D721Med (cell line): ENCODE results near the gene GLOD5.

Source experiments
- DNase-seq: peaks from one replicate; pipeline ENCODE4 v3.0.0; 2011; ENCODE audit warnings: low spot score; ENCODE audit not compliant: insufficient read length
- FAIRE-seq: peaks from 2 replicates; lab custom pipeline; 2011; peaks lifted over from hg19 to GRCh38; lab: Jason Lieb, UNC
- TF ChIP-seq, protein P1 (sequence below): IDR thresholded peaks from 2 replicates; pipeline ENCODE4 v1.5.1; 2012; ENCODE audit warnings: mild to moderate bottlenecking, control low read depth; ENCODE audit not compliant: insufficient read depth; ENCODE audit errors: missing control alignments

GLOD5 gene

DNA sequence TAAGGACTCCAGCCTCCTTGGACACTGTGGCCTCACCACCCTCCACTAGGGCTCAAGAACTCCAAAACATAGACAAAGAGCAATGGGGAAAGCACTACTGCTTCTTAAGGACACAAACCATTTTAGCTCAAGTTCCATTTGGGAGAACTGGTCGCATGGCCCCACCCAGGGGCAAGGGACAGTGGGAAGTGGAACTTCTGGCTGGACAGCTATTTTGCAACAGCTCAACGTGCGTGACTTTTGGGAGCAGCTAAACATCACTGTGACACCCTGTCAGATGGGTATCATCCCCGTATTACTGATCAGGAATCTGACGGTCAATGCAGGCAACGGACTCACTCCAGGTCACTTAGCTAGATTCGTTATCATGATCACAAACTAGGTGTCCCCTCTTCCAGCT, 9.0 kb upstream of the GLOD5 start:
- FAIRE-seq: no peak
- no peak for DNase-seq
- TF ChIP-seq, protein P1, sequence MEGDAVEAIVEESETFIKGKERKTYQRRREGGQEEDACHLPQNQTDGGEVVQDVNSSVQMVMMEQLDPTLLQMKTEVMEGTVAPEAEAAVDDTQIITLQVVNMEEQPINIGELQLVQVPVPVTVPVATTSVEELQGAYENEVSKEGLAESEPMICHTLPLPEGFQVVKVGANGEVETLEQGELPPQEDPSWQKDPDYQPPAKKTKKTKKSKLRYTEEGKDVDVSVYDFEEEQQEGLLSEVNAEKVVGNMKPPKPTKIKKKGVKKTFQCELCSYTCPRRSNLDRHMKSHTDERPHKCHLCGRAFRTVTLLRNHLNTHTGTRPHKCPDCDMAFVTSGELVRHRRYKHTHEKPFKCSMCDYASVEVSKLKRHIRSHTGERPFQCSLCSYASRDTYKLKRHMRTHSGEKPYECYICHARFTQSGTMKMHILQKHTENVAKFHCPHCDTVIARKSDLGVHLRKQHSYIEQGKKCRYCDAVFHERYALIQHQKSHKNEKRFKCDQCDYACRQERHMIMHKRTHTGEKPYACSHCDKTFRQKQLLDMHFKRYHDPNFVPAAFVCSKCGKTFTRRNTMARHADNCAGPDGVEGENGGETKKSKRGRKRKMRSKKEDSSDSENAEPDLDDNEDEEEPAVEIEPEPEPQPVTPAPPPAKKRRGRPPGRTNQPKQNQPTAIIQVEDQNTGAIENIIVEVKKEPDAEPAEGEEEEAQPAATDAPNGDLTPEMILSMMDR: no peak

DNA sequence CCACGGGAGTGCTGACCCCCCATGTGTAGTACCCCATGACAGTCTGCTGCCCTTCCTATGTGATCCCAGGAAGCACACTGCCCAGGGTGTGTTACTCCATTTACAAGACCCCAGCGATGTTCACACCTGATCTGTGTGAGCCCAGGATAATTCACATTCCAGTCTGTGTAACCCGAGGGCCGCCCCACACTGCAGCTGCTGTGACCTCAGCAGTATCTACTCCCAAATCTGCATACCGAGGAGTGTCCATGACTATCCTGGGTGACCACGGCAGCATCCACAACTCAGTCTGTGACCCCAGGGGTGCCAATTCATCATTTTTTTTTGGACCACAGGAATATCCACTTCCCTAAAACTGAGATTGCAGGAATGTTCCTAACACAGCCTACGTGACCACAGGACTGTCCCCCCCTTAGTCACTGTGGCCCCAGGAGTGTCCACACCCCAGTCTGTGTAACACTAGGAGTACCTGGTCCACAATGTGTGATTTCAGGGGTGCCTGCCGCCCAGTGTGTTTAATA, 7.8 kb upstream of the GLOD5 start:
- DNase-seq: no peak
- FAIRE-seq: no peak
- TF ChIP-seq, protein P1: no peak

DNA sequence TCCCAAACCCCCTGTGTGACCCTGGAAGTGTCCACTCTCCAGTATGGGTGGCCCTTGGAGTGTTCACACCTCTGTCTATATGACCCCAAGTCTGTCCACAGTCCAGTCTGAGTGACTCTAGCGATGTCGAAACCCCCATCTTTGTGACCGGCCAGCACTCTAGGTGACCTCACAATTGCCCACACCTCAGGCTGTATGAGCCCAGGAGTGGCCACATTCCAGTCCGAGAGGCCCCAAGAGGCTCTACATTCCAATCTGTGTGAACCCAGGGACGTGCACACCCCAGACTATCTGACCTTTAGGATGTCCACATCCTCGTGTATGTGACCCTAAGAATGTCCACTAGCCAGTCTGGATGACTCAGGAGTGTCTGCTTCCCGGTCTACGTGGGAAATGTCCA, 7.3 kb upstream of the GLOD5 start:
- TF ChIP-seq, protein P1: no peak
- no peak for FAIRE-seq
- DNase-seq: no peak

DNA sequence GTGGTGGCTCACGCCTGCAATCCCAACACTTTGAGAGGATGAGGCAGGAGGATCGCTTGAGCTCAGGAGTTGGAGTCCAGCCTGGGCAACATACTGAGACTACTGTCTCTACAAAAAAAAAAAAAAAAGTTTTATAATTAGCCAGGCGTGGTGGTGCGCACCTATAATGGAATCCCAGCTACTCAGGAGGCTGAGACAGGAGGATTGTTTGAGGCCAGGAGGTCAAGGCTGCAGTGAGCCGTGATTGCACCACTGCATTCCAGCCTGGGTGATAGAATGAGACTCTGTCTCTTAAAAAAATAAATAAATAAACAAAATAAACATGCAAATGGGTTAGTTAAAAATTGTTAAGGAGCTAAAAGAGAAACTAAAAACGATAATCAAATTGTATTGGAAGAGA, 7.7 kb downstream of the GLOD5 start:
- TF ChIP-seq, protein P1: no peak
- DNase-seq (no peak), FAIRE-seq (no peak)

DNA sequence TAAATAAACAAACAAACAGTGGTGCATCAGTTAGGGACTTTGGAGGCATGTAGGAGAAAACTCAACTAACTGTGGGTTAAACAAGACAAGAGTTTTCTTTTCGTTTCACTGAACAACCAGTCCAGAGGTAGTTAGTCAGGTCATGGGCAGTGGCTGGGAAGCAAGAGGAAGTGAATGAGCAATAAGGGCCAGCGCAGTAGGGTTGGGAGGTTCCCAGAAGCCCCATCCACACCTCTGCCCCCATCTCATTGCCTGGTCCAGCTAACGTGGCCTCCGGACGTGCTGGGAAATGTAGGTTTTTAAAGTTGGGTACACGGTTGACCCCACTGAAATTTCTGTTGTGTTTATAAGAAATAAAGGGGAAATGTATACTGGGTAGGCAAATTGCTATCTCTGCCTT, 8.7 kb downstream of the GLOD5 start:
- DNase-seq (no peak), FAIRE-seq (no peak)
- TF ChIP-seq, protein P1: no peak

DNA sequence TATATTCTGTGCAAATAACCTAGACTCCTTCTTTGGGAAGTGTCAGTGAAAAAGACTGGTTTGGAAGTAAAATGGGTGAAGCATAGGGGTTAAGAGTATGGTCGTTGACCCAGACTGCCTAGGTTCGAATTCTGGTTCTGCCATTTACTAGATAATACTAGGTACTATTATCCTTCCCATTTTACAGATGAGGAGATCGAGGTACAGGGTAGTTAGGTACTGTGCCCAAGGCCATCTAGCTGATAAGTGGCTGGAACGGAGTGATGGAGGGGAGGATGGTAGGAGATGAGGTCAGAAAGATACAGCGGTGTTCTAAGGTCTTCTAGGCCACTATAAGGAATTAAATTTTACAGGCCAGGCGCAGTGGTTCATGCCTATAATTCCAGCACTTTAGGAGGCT, 11.1 kb downstream of the GLOD5 start:
- TF ChIP-seq, protein P1: no peak
- FAIRE-seq: no peak

DNA sequence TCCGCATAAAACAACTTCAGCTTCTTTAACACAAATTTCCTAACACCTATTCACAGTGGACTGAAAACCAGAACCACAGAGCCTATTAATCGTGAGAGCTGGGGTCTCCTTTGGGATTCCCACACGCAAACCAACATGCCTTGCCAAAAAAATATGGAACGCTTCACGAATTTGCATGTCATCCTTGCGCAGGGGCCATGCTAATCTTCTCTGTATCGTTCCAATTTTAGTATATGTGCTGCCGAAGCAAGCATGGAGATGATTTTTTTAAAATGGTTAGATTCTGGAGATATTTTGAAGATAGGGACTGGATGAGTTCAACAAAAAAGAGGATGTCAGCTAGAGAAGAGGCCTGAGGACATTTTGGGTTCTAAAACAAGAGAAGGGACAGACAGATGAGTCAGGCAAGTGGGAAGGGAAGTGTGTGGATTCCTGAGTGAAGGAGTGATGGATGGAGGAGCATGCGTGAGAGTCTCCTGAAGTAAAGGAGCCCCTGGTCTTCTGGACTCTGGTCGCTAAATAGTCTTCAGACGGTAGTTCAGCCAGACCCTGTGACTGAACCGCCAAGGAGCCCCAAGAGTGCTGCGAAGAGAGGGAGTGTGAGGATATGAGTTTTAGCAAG, 15.4 kb downstream of the GLOD5 start:
- DNase-seq (no peak), FAIRE-seq (no peak)
- TF ChIP-seq, protein P1: no peak

More for the DNA sequence above, 11.1 kb downstream of the GLOD5 start:
- DNase-seq: no peak
